Thyroid gland (tissue), 4 donors: ENCODE measurements around the gene PGBD5.

ENCODE experiments used
- CTCF ChIP-seq, 6 experiments: fragments of 200-600 bp in 3 of 6; fragments of 450-650 bp in 3 of 6; sonication (generic) in 3 of 6; IDR thresholded peaks; one replicate each; pipeline ENCODE4 v1.5.1; 2016 to 2019; ENCODE audit warnings: antibody characterized with exemption in 6 of 6, mild to moderate bottlenecking in 2 of 6, inconsistent platforms in 1 of 6, moderate library complexity in 1 of 6
- POLR2A ChIP-seq, 2 donors: fragments of 450-650 bp; IDR thresholded peaks; one replicate each; pipeline ENCODE4 v1.6.1; 2017; ENCODE audit warnings: antibody characterized with exemption in 2 of 2, mild to moderate bottlenecking in 2 of 2, moderate library complexity in 1 of 2

DNA sequence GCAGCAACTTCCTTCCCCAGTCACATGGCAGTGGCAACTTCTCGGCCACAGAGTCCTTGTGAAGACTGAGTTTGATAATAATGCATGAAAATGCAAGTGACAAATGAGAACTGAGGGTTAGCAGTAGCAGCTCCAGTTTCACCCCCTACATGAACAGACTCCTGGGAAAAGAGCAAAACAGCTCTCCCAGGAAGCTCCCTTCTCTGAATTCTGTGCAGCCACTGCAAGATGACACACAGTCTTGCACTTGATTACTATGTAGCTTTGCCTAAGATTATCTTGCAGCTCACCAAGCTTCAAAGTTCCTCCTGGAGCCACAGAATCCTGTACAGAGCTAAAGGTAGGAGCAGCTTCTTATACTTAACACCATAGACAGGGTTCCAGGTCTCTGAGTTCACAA, 4.7 kb downstream of the PGBD5 start:
- TF ChIP-seq POLR2A (IDR thresholded peaks at IDR 0.05): no peak
- TF ChIP-seq CTCF (IDR thresholded peaks at IDR 0.05): no peak
